Vagina (tissue), 2 donors: Measurements from ENCODE around the gene PCYT2.

Experiments used
- POLR2A ChIP-seq, 2 donors: fragments of 450-650 bp; IDR thresholded peaks; one replicate each; pipeline ENCODE4 v1.6.1; 2017; ENCODE audit warnings: antibody characterized with exemption in 2 of 2, mild to moderate bottlenecking in 2 of 2, moderate library complexity in 2 of 2
- POLR2AphosphoS5 ChIP-seq, 2 donors: sonication (generic); formaldehyde crosslinking; IDR thresholded peaks; one replicate each; pipeline ENCODE4 v1.9.0; 2017; ENCODE audit warnings: antibody characterized with exemption in 2 of 2, mild to moderate bottlenecking in 2 of 2, low read depth in 1 of 2; ENCODE audit not compliant: insufficient read depth in 1 of 2
- TF ChIP-seq, protein P1 (sequence below), 3 experiments: fragments of 450-650 bp in 2 of 3; fragments of 200-600 bp in 1 of 3; sonication (generic) in 1 of 3; IDR thresholded peaks; one replicate each; pipeline ENCODE4 v1.5.1; 2017 to 2019; ENCODE audit warnings: antibody characterized with exemption in 3 of 3, mild to moderate bottlenecking in 2 of 3, moderate library complexity in 2 of 3

DNA sequence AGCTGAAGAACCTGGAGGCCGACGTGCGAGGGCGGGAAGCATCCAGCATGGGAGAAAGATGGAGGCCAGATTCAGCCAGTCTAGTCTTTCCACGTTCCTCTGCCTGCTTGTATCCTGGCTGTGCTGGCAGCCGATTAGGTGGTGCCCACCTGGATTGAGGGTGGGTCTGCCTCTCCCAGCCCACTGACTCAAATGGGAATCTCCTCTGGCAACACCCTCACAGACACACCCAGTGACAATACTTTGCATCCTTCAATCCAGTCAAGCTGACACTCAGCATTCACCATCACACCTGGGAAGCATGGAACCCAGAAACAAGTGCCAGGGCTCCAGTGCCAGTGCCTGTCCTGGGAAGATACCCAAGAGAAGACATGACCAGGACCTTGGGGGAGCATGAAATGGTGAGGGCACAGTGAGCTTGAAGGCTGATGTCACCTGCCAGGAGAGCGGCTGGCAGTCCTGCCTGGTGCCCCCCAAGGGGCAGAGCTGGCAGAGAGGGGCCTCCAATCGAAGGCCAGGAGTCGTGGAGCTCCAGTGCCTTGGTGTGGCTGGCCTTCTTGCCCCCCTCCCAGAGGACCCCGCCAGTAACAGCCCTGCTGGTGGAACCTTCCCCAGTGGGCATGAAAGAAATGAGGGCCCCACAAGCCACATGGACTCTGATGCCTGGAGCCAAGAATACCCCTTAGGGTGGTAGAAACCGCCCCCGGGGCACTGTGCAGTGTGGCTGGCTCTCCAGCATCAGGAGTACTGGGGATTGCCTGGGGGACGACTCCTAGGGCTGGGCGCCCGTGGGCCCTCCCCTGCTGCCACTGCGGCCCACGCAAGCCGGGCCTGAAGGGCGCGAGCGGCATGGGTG, 9.8 kb downstream of the PCYT2 start:
- TF ChIP-seq POLR2AphosphoS5 (IDR thresholded peaks at IDR 0.05; ENCODE audit: insufficient read depth in 1 of 2, low read depth in 1 of 2) (no peak), POLR2A (IDR thresholded peaks at IDR 0.05) (no peak)
- TF ChIP-seq, protein P1, sequence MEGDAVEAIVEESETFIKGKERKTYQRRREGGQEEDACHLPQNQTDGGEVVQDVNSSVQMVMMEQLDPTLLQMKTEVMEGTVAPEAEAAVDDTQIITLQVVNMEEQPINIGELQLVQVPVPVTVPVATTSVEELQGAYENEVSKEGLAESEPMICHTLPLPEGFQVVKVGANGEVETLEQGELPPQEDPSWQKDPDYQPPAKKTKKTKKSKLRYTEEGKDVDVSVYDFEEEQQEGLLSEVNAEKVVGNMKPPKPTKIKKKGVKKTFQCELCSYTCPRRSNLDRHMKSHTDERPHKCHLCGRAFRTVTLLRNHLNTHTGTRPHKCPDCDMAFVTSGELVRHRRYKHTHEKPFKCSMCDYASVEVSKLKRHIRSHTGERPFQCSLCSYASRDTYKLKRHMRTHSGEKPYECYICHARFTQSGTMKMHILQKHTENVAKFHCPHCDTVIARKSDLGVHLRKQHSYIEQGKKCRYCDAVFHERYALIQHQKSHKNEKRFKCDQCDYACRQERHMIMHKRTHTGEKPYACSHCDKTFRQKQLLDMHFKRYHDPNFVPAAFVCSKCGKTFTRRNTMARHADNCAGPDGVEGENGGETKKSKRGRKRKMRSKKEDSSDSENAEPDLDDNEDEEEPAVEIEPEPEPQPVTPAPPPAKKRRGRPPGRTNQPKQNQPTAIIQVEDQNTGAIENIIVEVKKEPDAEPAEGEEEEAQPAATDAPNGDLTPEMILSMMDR (IDR thresholded peaks at IDR 0.05): no peak
